GM18526 (cell line): ENCODE measurements around the gene ADARB2.

Experiments used
- POLR2A ChIP-seq: IDR thresholded peaks from 3 replicates; pipeline ENCODE4 v1.6.1; 2011; ENCODE audit not compliant: insufficient read length; ENCODE audit errors: extremely low read depth

ADARB2 gene

GRCh38 chr10:1280466-1281404, 456.6 kb downstream of the ADARB2 start:
- TF ChIP-seq POLR2A: no peak

- no peak for TF ChIP-seq POLR2A
Observed at GRCh38 chr10:1278306-1278705, 459.0 kb downstream of the ADARB2 start.

GRCh38 chr10:1274701-1275544, 462.4 kb downstream of the ADARB2 start:
- no peak for TF ChIP-seq POLR2A

- TF ChIP-seq POLR2A: no peak
Observed at GRCh38 chr10:1274111-1274661, 463.1 kb downstream of the ADARB2 start.

GRCh38 chr10:1273372-1274105, 463.8 kb downstream of the ADARB2 start:
- TF ChIP-seq POLR2A: no peak

GRCh38 chr10:1272777-1273161, 464.6 kb downstream of the ADARB2 start:
- TF ChIP-seq POLR2A: no peak

- TF ChIP-seq POLR2A: no peak
Observed at GRCh38 chr10:1272079-1272776, 465.1 kb downstream of the ADARB2 start.

- no peak for TF ChIP-seq POLR2A
Observed at GRCh38 chr10:1270906-1271305, 466.4 kb downstream of the ADARB2 start.

- TF ChIP-seq POLR2A: no peak
Observed at GRCh38 chr10:1270490-1270889, 466.8 kb downstream of the ADARB2 start.

GRCh38 chr10:1268831-1269230, 468.5 kb downstream of the ADARB2 start:
- TF ChIP-seq POLR2A: no peak

GRCh38 chr10:1267568-1267967, 469.8 kb downstream of the ADARB2 start:
- TF ChIP-seq POLR2A: no peak

- TF ChIP-seq POLR2A: no peak
Observed at GRCh38 chr10:1267148-1267547, 470.2 kb downstream of the ADARB2 start.

- no peak for TF ChIP-seq POLR2A
Observed at GRCh38 chr10:1266033-1266802, 471.1 kb downstream of the ADARB2 start.

GRCh38 chr10:1264001-1264400, 473.3 kb downstream of the ADARB2 start:
- no peak for TF ChIP-seq POLR2A
